B cell (primary cell): ENCODE results near the gene LRP1. TPM values are rescaled to one million over a fixed set of nuclear protein-coding genes. Genes with fewer than 3 reads are reported as not detected.

Experiments
- ATAC-seq: fragments of 200-7000 bp; cut with Tn5 transposase; one replicate; pipeline ENCODE4 v1.10.0; 2021; ENCODE audit warnings: low read depth, mild to moderate bottlenecking, moderate number of reproducible peaks, moderate library complexity
- CTCF ChIA-PET: fragments of 350-600 bp; sonication (Branson Sonifier 250); formaldehyde crosslinking; loops from one replicate; lab custom pipeline; 2021; ENCODE audit warnings: antibody characterized with exemption, inconsistent platforms; lab: Charles Lee
- POLR2A ChIA-PET: fragments of 350-600 bp; sonication (Branson Sonifier 250); formaldehyde crosslinking; loops from one replicate; lab custom pipeline; 2021; ENCODE audit warnings: antibody characterized with exemption; lab: Charles Lee
- DNase-seq: peaks from one replicate; pipeline ENCODE4 v3.0.0; 2013
- H2AFZ ChIP-seq: 2 replicates; pipeline ENCODE4 v1.6.1; 2012; ENCODE audit warnings: mild to moderate bottlenecking, low read depth, low read length; ENCODE audit not compliant: insufficient read depth, poor library complexity, severe bottlenecking
- H3K27ac ChIP-seq, 2 donors: 1 replicate in 1 of 2; 2 replicates in 1 of 2; pipeline ENCODE4 v1.5.1; 2012 to 2013; ENCODE audit warnings: low read length in 2 of 2, mild to moderate bottlenecking in 2 of 2, moderate library complexity in 1 of 2
- H3K27me3 ChIP-seq, 4 experiments: fragments of 200-600 bp in 1 of 4; sonication (generic) in 1 of 4; replicated peaks in 1 of 4; 1 replicate in 2 of 4; 2 replicates in 2 of 4; pipeline versions ENCODE4 v1.6.1 to v1.7.0; 2013 to 2016; ENCODE audit warnings: low read length in 3 of 4, mild to moderate bottlenecking in 2 of 4, mixed read lengths in 1 of 4, moderate library complexity in 1 of 4; ENCODE audit not compliant: insufficient read depth in 4 of 4, control insufficient read depth in 3 of 4; ENCODE audit errors: control extremely low read depth in 1 of 4
- H3K36me3 ChIP-seq, 2 experiments: replicated peaks in 1 of 2; 1 replicate in 1 of 2; 2 replicates in 1 of 2; pipeline versions ENCODE4 v1.6.1 to v1.7.1; 2013; ENCODE audit warnings: low read length in 1 of 2; ENCODE audit not compliant: insufficient read depth in 2 of 2, control insufficient read depth in 1 of 2; ENCODE audit errors: control extremely low read depth in 1 of 2, extremely low read depth in 1 of 2
- H3K4me1 ChIP-seq, 2 donors: fragments of 200-600 bp in 1 of 2; sonication (generic) in 1 of 2; 1 replicate in 1 of 2; 2 replicates in 1 of 2; pipeline versions ENCODE4 v1.5.1 to v1.6.1; 2013 to 2017; ENCODE audit warnings: low read length in 2 of 2; ENCODE audit not compliant: control insufficient read depth in 2 of 2, insufficient read depth in 2 of 2
- H3K4me2 ChIP-seq: replicated peaks from 2 replicates; pipeline ENCODE3; 2012; ENCODE audit warnings: mild to moderate bottlenecking, low read depth, low read length; ENCODE audit not compliant: poor library complexity, severe bottlenecking
- H3K4me3 ChIP-seq, 5 experiments: fragments of 200-600 bp in 1 of 5; sonication (generic) in 1 of 5; 1 replicate in 3 of 5; 2 replicates in 2 of 5; pipeline versions ENCODE4 v1.5.1 to v1.7.0; 2011 to 2016; ENCODE audit warnings: low read length in 4 of 5, mild to moderate bottlenecking in 4 of 5, low read depth in 2 of 5, control low read depth in 1 of 5, moderate library complexity in 1 of 5; ENCODE audit not compliant: insufficient read depth in 1 of 5; ENCODE audit errors: control extremely low read depth in 1 of 5, extremely low read depth in 1 of 5
- H3K79me2 ChIP-seq: fragments of 200-600 bp; sonication (generic); one replicate; pipeline ENCODE4 v1.6.0; 2016; ENCODE audit warnings: low read length; ENCODE audit not compliant: control insufficient read depth, insufficient read depth
- H3K9ac ChIP-seq: fragments of 200-600 bp; sonication (generic); 2 replicates; pipeline ENCODE4 v1.6.1; 2017; ENCODE audit warnings: mild to moderate bottlenecking, low read length, moderate library complexity
- H3K9me3 ChIP-seq, 3 donors: one replicate each; pipeline versions ENCODE4 v1.6.1 to v1.7.1; 2013; ENCODE audit warnings: low read length in 2 of 3; ENCODE audit not compliant: control insufficient read depth in 2 of 3, insufficient read depth in 1 of 3; ENCODE audit errors: control extremely low read depth in 1 of 3
- H4K20me1 ChIP-seq: 2 replicates; pipeline ENCODE4 v1.6.0; 2012; ENCODE audit warnings: mild to moderate bottlenecking, low read length; ENCODE audit not compliant: insufficient read depth, control insufficient read depth, poor library complexity, severe bottlenecking
- H3K27ac Mint-ChIP-seq: one replicate; pipeline ENCODE4 v1.8.0; 2021; ENCODE audit warnings: mixed read lengths
- H3K27me3 Mint-ChIP-seq: one replicate; pipeline ENCODE4 v1.8.0; 2021; ENCODE audit warnings: mixed read lengths
- H3K4me1 Mint-ChIP-seq: one replicate; pipeline ENCODE4 v1.8.0; 2021; ENCODE audit warnings: mixed read lengths
- H3K4me3 Mint-ChIP-seq: one replicate; pipeline ENCODE4 v1.8.0; 2021; ENCODE audit warnings: mixed read lengths
- H3K9me3 Mint-ChIP-seq: one replicate; pipeline ENCODE4 v1.8.0; 2022; ENCODE audit warnings: mixed read lengths; ENCODE audit not compliant: insufficient read depth
- CTCF ChIP-seq: fragments of 200-600 bp; IDR thresholded peaks from one replicate; pipeline ENCODE4 v1.8.0; 2022; ENCODE audit warnings: antibody characterized with exemption, mild to moderate bottlenecking
- EZH2 ChIP-seq: IDR thresholded peaks from 2 replicates; pipeline ENCODE4 v1.6.1; 2012; ENCODE audit warnings: borderline replicate concordance, low read depth, mild to moderate bottlenecking, moderate library complexity, low read length; ENCODE audit not compliant: insufficient read depth, poor library complexity, severe bottlenecking
- WGBS: methylation state at CpG from one replicate; pipeline ENCODE4 v1.1.5; 2013; ENCODE audit warnings: missing lambda C conversion rate; ENCODE audit not compliant: insufficient coverage; 5-methylcytosine and 5-hydroxymethylcytosine counted together
- intact Hi-C: fragments of 100-400 bp; cut with micrococcal nuclease; formaldehyde crosslinking; loops from one replicate; pipeline ENCODE4 v1.10.0; 2022
- polyA plus RNA-seq: library from polyadenylated mRNA; depleted of rRNA; stranded (reverse); fragments of >200 nt; gene quantifications from 2 replicates; pipeline ENCODE4 v1.2.3, GENCODE V29; 2012
- total RNA-seq, 2 donors: library from RNA; stranded (reverse); fragments of 120-200 nt in 1 of 2; gene quantifications; 1 replicate in 1 of 2; 2 replicates in 1 of 2; pipeline versions ENCODE4 v1.2.3 to v1.2.4, GENCODE V29; 2013 to 2022

The LRP1 gene
- total and polyA plus RNA-seq, 2 donors (not counting 1 experiment from before 2014, with no cell fraction given), result 2.0 to 4.1 TPM

DNA sequence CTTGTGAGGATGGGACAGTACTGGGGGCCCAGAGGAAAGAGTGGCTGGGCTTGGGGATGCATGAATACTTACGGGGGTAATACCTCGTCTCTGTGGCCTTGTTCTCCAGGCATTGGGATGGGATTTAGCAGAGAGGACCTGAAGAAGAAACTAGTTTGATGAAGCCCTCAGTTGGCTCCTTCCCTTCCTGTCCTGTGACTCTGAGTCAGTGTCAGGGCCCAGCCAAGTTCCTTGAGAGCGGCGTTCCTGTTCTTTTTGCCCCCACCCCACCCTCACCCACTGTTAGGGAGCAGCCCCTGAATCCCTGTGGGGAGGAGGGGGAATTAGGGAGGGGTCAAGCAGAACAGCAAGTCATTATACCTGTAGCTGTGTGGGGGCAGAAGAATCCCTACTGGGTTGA lies 24.4 kb downstream of the LRP1 start:
- ChIA-PET CTCF (interaction anchor here (0.9 kb wide), 1 partner anchor 40 kb away, joined by 3 read pairs; no protein-coding TSS in a partner anchor), POLR2A (no interaction called here)
- peaks cover 0 to 7% of the 10 kb centered on the region in 2 donors for H3K4me1 ChIP-seq

More for the DNA sequence above, 24.4 kb downstream of the LRP1 start:
- TF ChIP-seq EZH2 (no peak), CTCF (no peak)
- Mint-ChIP-seq H3K9me3 (no peaks in the 10 kb centered on the region), H3K4me3 (no peak overlapping the region), H3K27me3 (peaks cover 7% of the 10 kb centered on the region), H3K4me1 (peaks cover 4% of the 10 kb centered on the region), H3K27ac (no peak overlapping the region)
- peaks cover 0 to 2% (median 0%) of the 10 kb centered on the region in 3 donors for H3K9me3 ChIP-seq
- H4K20me1 ChIP-seq, result no peaks in the 10 kb centered on the region
- no peak for DNase-seq
- no peak overlapping the region for H3K9ac ChIP-seq
- intact Hi-C loops, result no loop called here
- no peaks in the 10 kb centered on the region for H3K27me3 ChIP-seq
- WGBS, result 92% methylated on average over 2 of the region's 4 CpGs
- no peak for ATAC-seq
- H2AFZ ChIP-seq, result no peak overlapping the region
- no peak overlapping the region for H3K4me3 ChIP-seq
- H3K27ac ChIP-seq, result no peak overlapping the region
- H3K79me2 ChIP-seq, result no peaks in the 10 kb centered on the region
- no peaks in the 10 kb centered on the region for H3K36me3 ChIP-seq
- H3K4me2 ChIP-seq, result no peak overlapping the region
